ENCODE results near the gene MDP1.

DNA sequence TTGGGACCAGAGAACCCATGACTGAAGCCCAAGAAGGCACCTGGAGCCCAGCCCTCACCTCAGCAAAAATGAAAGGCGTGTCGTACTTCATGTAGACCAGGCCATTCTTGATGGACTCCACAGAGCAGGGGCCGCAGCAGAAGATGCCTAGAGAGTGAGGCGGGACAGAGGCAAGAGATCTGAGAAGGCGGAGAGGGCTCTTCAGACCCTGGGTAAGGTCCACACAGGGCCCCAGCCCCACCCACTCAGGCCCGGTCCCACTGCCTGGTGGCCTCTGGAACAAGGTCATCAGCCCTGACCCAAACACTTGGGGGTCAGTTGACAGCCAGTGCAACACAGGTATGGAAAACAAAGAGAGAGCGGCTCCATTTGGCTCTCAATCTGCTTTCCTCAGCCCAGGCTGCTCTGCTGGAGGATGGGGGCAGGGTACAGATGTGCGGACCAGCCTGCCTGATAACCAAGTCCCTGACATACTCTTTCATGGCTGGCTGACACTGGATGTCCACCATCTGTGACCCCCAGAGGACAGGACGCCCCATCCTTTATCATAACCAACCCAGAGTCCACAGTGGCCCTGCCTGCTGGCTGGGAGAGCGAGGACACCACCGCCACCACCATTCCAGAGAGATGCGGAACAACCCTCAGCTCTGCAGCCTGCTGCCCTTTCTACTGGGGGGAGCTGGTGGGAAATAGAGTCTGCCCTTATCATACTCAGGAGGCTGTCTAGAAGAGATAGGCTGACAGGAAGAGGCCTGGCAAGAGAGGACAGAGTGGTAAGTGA is 40.3 kb upstream of the MDP1 start:
- TF ChIP-seq, protein P1, sequence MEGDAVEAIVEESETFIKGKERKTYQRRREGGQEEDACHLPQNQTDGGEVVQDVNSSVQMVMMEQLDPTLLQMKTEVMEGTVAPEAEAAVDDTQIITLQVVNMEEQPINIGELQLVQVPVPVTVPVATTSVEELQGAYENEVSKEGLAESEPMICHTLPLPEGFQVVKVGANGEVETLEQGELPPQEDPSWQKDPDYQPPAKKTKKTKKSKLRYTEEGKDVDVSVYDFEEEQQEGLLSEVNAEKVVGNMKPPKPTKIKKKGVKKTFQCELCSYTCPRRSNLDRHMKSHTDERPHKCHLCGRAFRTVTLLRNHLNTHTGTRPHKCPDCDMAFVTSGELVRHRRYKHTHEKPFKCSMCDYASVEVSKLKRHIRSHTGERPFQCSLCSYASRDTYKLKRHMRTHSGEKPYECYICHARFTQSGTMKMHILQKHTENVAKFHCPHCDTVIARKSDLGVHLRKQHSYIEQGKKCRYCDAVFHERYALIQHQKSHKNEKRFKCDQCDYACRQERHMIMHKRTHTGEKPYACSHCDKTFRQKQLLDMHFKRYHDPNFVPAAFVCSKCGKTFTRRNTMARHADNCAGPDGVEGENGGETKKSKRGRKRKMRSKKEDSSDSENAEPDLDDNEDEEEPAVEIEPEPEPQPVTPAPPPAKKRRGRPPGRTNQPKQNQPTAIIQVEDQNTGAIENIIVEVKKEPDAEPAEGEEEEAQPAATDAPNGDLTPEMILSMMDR (IDR thresholded peaks at IDR 0.05) = no peak
- no peak for TF ChIP-seq POLR2AphosphoS5 (IDR thresholded peaks at IDR 0.05)
- no peak for TF ChIP-seq POLR2A (IDR thresholded peaks at IDR 0.05)
- TF ChIP-seq EP300 (IDR thresholded peaks at IDR 0.05) = no peak
